Measurements from ENCODE around the gene TSEN54. TPM values are rescaled to one million over a fixed set of nuclear protein-coding genes. Genes with fewer than 3 reads are reported as not detected.
A peak's percentile ranks its signal among the peaks of the same experiment; 100 is the strongest.
"Not testable (repeated sequence)": the region's sequence is repeated elsewhere in the genome, so short reads cannot be mapped to it uniquely, and the experiment has no call there.

The TSEN54 gene
- total and polyA plus RNA-seq, 9 donors = 12.5 to 27.3 (median 21.0) TPM

- Histone ChIP-seq H3K4me3 (ENCODE audit: low read length) (peak overlapping the region; percentile 4), H3K9me3 (replicated peaks; ENCODE audit: control insufficient read depth, low read depth, low read length) (no peaks in the 10 kb centered on the region), H3K36me3 (ENCODE audit: control insufficient read depth, insufficient read depth, low read length) (peaks cover 28% of the 10 kb centered on the region), H3K4me1 (ENCODE audit: control insufficient read depth, insufficient read depth, low read length) (peaks cover 64% of the 10 kb centered on the region), H3K27ac (ENCODE audit: low read length) (peak overlapping the region; percentile 91), H3K27me3 (ENCODE audit: control insufficient read depth, insufficient read depth, low read length) (no peaks in the 10 kb centered on the region)
- no CpG with 5 or more reads among the region's 8 CpGs for WGBS (ENCODE audit: insufficient coverage)
- DNase-seq = peak; percentile 82
Observed at GRCh38 chr17:75476271-75476671, 40.1 kb upstream of the TSEN54 start.

- Histone ChIP-seq H3K4me1 (ENCODE audit: control insufficient read depth, insufficient read depth, low read length) (peaks cover 71% of the 10 kb centered on the region), H3K36me3 (ENCODE audit: control insufficient read depth, insufficient read depth, low read length) (peaks cover 25% of the 10 kb centered on the region), H3K27ac (ENCODE audit: low read length) (peak overlapping the region; percentile 91), H3K27me3 (ENCODE audit: control insufficient read depth, insufficient read depth, low read length) (no peaks in the 10 kb centered on the region), H3K4me3 (ENCODE audit: low read length) (peak overlapping the region; percentile 4), H3K9me3 (replicated peaks; ENCODE audit: control insufficient read depth, low read depth, low read length) (no peaks in the 10 kb centered on the region)
- WGBS (ENCODE audit: insufficient coverage) = 71% methylated on average over 8 of the region's 11 CpGs
- DNase-seq = no peak
Observed at GRCh38 chr17:75476752-75477489, 39.4 kb upstream of the TSEN54 start.

GRCh38 chr17:75477490-75477862, 38.9 kb upstream of the TSEN54 start:
- 68% methylated on average over 3 of the region's 11 CpGs for WGBS (ENCODE audit: insufficient coverage)
- Histone ChIP-seq H3K36me3 (ENCODE audit: control insufficient read depth, insufficient read depth, low read length) (peaks cover 19% of the 10 kb centered on the region), H3K27ac (ENCODE audit: low read length) (peak overlapping the region; percentile 91), H3K4me1 (ENCODE audit: control insufficient read depth, insufficient read depth, low read length) (peaks cover 72% of the 10 kb centered on the region)
- H3K9me3 ChIP-seq (replicated peaks; ENCODE audit: control insufficient read depth, low read depth, low read length); H3K27me3 ChIP-seq (ENCODE audit: control insufficient read depth, insufficient read depth, low read length); DNase-seq; H3K4me3 ChIP-seq (ENCODE audit: low read length): not testable (repeated sequence)

GRCh38 chr17:75478508-75478907, 37.8 kb upstream of the TSEN54 start:
- peak; percentile 64 for DNase-seq
- WGBS (ENCODE audit: insufficient coverage) = 19% methylated on average over 5 of the region's 7 CpGs

GRCh38 chr17:75480281-75480680, 36.0 kb upstream of the TSEN54 start:
- H3K36me3 ChIP-seq (ENCODE audit: control insufficient read depth, insufficient read depth, low read length) = peaks cover 8% of the 10 kb centered on the region
- no peaks in the 10 kb centered on the region for H3K9me3 ChIP-seq (replicated peaks; ENCODE audit: control insufficient read depth, low read depth, low read length)
- 78% methylated on average over 5 of the region's 6 CpGs for WGBS (ENCODE audit: insufficient coverage)
- DNase-seq = no peak
- no peak overlapping the region for H3K4me3 ChIP-seq (ENCODE audit: low read length)
- no peaks in the 10 kb centered on the region for H3K27me3 ChIP-seq (ENCODE audit: control insufficient read depth, insufficient read depth, low read length)
- H3K27ac ChIP-seq (ENCODE audit: low read length) = no peak overlapping the region
- H3K4me1 ChIP-seq (ENCODE audit: control insufficient read depth, insufficient read depth, low read length) = peaks cover 66% of the 10 kb centered on the region

More at GRCh38 chr17:75478508-75478907, 37.8 kb upstream of the TSEN54 start:
- H3K4me1 ChIP-seq (ENCODE audit: control insufficient read depth, insufficient read depth, low read length) = peaks cover 72% of the 10 kb centered on the region
- no peak overlapping the region for H3K4me3 ChIP-seq (ENCODE audit: low read length)
- peaks cover 9% of the 10 kb centered on the region for H3K36me3 ChIP-seq (ENCODE audit: control insufficient read depth, insufficient read depth, low read length)
- no peaks in the 10 kb centered on the region for H3K27me3 ChIP-seq (ENCODE audit: control insufficient read depth, insufficient read depth, low read length)
- no peaks in the 10 kb centered on the region for H3K9me3 ChIP-seq (replicated peaks; ENCODE audit: control insufficient read depth, low read depth, low read length)
- H3K27ac ChIP-seq (ENCODE audit: low read length) = peak overlapping the region; percentile 49

- Histone ChIP-seq H3K4me1 (ENCODE audit: control insufficient read depth, insufficient read depth, low read length) (peaks cover 66% of the 10 kb centered on the region), H3K9me3 (replicated peaks; ENCODE audit: control insufficient read depth, low read depth, low read length) (no peaks in the 10 kb centered on the region), H3K27me3 (ENCODE audit: control insufficient read depth, insufficient read depth, low read length) (no peaks in the 10 kb centered on the region), H3K36me3 (ENCODE audit: control insufficient read depth, insufficient read depth, low read length) (peaks cover 10% of the 10 kb centered on the region), H3K27ac (ENCODE audit: low read length) (no peak overlapping the region), H3K4me3 (ENCODE audit: low read length) (no peak overlapping the region)
- peak; percentile 14 for DNase-seq
- 62% methylated on average over 5 of the region's 13 CpGs for WGBS (ENCODE audit: insufficient coverage)
Observed at GRCh38 chr17:75481194-75482068, 34.9 kb upstream of the TSEN54 start.

GRCh38 chr17:75482098-75482942, 34.0 kb upstream of the TSEN54 start:
- Histone ChIP-seq H3K4me1 (ENCODE audit: control insufficient read depth, insufficient read depth, low read length) (peaks cover 65% of the 10 kb centered on the region), H3K9me3 (replicated peaks; ENCODE audit: control insufficient read depth, low read depth, low read length) (no peaks in the 10 kb centered on the region), H3K4me3 (ENCODE audit: low read length) (no peak overlapping the region), H3K36me3 (ENCODE audit: control insufficient read depth, insufficient read depth, low read length) (peaks cover 19% of the 10 kb centered on the region), H3K27ac (ENCODE audit: low read length) (no peak overlapping the region), H3K27me3 (ENCODE audit: control insufficient read depth, insufficient read depth, low read length) (no peaks in the 10 kb centered on the region)
- 78% methylated on average over 8 of the region's 16 CpGs for WGBS (ENCODE audit: insufficient coverage)
- DNase-seq = no peak

GRCh38 chr17:75485688-75486087, 30.6 kb upstream of the TSEN54 start:
- Histone ChIP-seq H3K4me1 (ENCODE audit: control insufficient read depth, insufficient read depth, low read length) (peaks cover 67% of the 10 kb centered on the region), H3K27me3 (ENCODE audit: control insufficient read depth, insufficient read depth, low read length) (no peaks in the 10 kb centered on the region), H3K4me3 (ENCODE audit: low read length) (no peak overlapping the region), H3K9me3 (replicated peaks; ENCODE audit: control insufficient read depth, low read depth, low read length) (no peaks in the 10 kb centered on the region), H3K27ac (ENCODE audit: low read length) (peak overlapping the region; percentile 15), H3K36me3 (ENCODE audit: control insufficient read depth, insufficient read depth, low read length) (peaks cover 40% of the 10 kb centered on the region)
- DNase-seq = peak; percentile 30
- 74% methylated on average over 12 of the region's 12 CpGs for WGBS (ENCODE audit: insufficient coverage)

GRCh38 chr17:75486151-75486550, 30.2 kb upstream of the TSEN54 start:
- DNase-seq = no peak
- H3K27me3 ChIP-seq (ENCODE audit: control insufficient read depth, insufficient read depth, low read length) = no peaks in the 10 kb centered on the region
- H3K4me3 ChIP-seq (ENCODE audit: low read length) = no peak overlapping the region
- H3K4me1 ChIP-seq (ENCODE audit: control insufficient read depth, insufficient read depth, low read length) = peaks cover 67% of the 10 kb centered on the region
- no peaks in the 10 kb centered on the region for H3K9me3 ChIP-seq (replicated peaks; ENCODE audit: control insufficient read depth, low read depth, low read length)
- 100% methylated on average over 1 of the region's 14 CpGs for WGBS (ENCODE audit: insufficient coverage)
- peaks cover 45% of the 10 kb centered on the region for H3K36me3 ChIP-seq (ENCODE audit: control insufficient read depth, insufficient read depth, low read length)
- no peak overlapping the region for H3K27ac ChIP-seq (ENCODE audit: low read length)
